HG03460 (cell line): Measurements from ENCODE around the gene BRAT1.
"Not testable (repeated sequence)": the region's sequence is repeated elsewhere in the genome, so short reads cannot be mapped to it uniquely, and the experiment has no call there.

Source experiments
- ATAC-seq: cut with Tn5 transposase; IDR thresholded peaks from one replicate; pipeline ENCODE4 v1.9.1; 2021; ENCODE audit not compliant: unreplicated experiment

The BRAT1 gene

GRCh38 chr7:2555121-2556052, at the start of gene BRAT1:
Gene BRAT1, minus strand, starts transcription at chr7:2555524. Its CDS starts 1,093 bp downstream, at chr7:2554431.
- ATAC-seq: peak; percentile 69

GRCh38 chr7:2604608-2605174, 49.4 kb upstream of the BRAT1 start:
- no peak for ATAC-seq

- ATAC-seq: no peak
Measured at GRCh38 chr7:2603044-2603965, 48.0 kb upstream of the BRAT1 start.

- ATAC-seq: no peak
Measured at GRCh38 chr7:2602406-2603043, 47.2 kb upstream of the BRAT1 start.

GRCh38 chr7:2601907-2602306, 46.6 kb upstream of the BRAT1 start:
- no peak for ATAC-seq

- no peak for ATAC-seq
Measured at GRCh38 chr7:2601065-2601464, 45.7 kb upstream of the BRAT1 start.

- no peak for ATAC-seq
Measured at GRCh38 chr7:2598154-2598823, 43.0 kb upstream of the BRAT1 start.

- no peak for ATAC-seq
Measured at GRCh38 chr7:2597273-2597640, 41.9 kb upstream of the BRAT1 start.

- ATAC-seq: no peak
Measured at GRCh38 chr7:2596464-2597272, 41.3 kb upstream of the BRAT1 start.

- no peak for ATAC-seq
Measured at GRCh38 chr7:2595258-2595860, 40.0 kb upstream of the BRAT1 start.

- no peak for ATAC-seq
Measured at GRCh38 chr7:2594599-2594998, 39.3 kb upstream of the BRAT1 start.

- no peak for ATAC-seq
Measured at GRCh38 chr7:2593036-2593727, 37.9 kb upstream of the BRAT1 start.

GRCh38 chr7:2592375-2592865, 37.1 kb upstream of the BRAT1 start:
- ATAC-seq: no peak

GRCh38 chr7:2589941-2590340, 34.6 kb upstream of the BRAT1 start:
- not testable (repeated sequence) for ATAC-seq

GRCh38 chr7:2589341-2589740, 34.0 kb upstream of the BRAT1 start:
- ATAC-seq: no peak

- ATAC-seq: no peak
Measured at GRCh38 chr7:2587778-2588177, 32.5 kb upstream of the BRAT1 start.

GRCh38 chr7:2587134-2587533, 31.8 kb upstream of the BRAT1 start:
- no peak for ATAC-seq

- no peak for ATAC-seq
Measured at GRCh38 chr7:2586326-2587020, 31.1 kb upstream of the BRAT1 start.
